ENCODE results near the gene TNRC6B. TPM values are rescaled to one million over a fixed set of nuclear protein-coding genes. Genes with fewer than 3 reads are reported as not detected.
"Not testable (repeated sequence)": the region's sequence is repeated elsewhere in the genome, so short reads cannot be mapped to it uniquely, and the experiment has no call there.

Gene TNRC6B
- total and polyA plus RNA-seq, 2 of the 13 experiments (the other 11 are each of a cell fraction or from before 2014, with no cell fraction given), result 8.9 to 13.2 TPM

GRCh38 chr22:40310768-40311120 is 133.0 kb downstream of the TNRC6B start (continued):
- TF ChIP-seq FOXJ3 (CRISPR knock-in tag; IDR thresholded peaks at IDR 0.05; ENCODE audit: borderline replicate concordance) (no peak), ELK4 (CRISPR knock-in tag; IDR thresholded peaks at IDR 0.05; ENCODE audit: borderline replicate concordance) (no peak)
- TF ChIP-seq, protein P1, sequence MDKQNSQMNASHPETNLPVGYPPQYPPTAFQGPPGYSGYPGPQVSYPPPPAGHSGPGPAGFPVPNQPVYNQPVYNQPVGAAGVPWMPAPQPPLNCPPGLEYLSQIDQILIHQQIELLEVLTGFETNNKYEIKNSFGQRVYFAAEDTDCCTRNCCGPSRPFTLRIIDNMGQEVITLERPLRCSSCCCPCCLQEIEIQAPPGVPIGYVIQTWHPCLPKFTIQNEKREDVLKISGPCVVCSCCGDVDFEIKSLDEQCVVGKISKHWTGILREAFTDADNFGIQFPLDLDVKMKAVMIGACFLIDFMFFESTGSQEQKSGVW (CRISPR knock-in tag; IDR thresholded peaks at IDR 0.05; ENCODE audit: borderline replicate concordance), result no peak
- TF ChIP-seq, protein P2, sequence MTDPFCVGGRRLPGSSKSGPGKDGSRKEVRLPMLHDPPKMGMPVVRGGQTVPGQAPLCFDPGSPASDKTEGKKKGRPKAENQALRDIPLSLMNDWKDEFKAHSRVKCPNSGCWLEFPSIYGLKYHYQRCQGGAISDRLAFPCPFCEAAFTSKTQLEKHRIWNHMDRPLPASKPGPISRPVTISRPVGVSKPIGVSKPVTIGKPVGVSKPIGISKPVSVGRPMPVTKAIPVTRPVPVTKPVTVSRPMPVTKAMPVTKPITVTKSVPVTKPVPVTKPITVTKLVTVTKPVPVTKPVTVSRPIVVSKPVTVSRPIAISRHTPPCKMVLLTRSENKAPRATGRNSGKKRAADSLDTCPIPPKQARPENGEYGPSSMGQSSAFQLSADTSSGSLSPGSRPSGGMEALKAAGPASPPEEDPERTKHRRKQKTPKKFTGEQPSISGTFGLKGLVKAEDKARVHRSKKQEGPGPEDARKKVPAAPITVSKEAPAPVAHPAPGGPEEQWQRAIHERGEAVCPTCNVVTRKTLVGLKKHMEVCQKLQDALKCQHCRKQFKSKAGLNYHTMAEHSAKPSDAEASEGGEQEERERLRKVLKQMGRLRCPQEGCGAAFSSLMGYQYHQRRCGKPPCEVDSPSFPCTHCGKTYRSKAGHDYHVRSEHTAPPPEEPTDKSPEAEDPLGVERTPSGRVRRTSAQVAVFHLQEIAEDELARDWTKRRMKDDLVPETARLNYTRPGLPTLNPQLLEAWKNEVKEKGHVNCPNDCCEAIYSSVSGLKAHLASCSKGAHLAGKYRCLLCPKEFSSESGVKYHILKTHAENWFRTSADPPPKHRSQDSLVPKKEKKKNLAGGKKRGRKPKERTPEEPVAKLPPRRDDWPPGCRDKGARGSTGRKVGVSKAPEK (CRISPR knock-in tag; IDR thresholded peaks at IDR 0.05; ENCODE audit: borderline replicate concordance), result no peak

GRCh38 chr22:40311646-40312045 is 133.9 kb downstream of the TNRC6B start:
- H3K4me3 ChIP-seq (replicated peaks in 1 of 3; ENCODE audit: insufficient read depth in 1 of 3, low read depth in 2 of 3, low read length in 3 of 3); H3K4me1 ChIP-seq (ENCODE audit: insufficient read depth, low read length); BruUV-seq (replicated peaks); H4K20me1 ChIP-seq (ENCODE audit: insufficient read depth, low read length); H3K27me3 ChIP-seq (ENCODE audit: control insufficient read depth in 1 of 2, insufficient read depth in 2 of 2, low read length in 2 of 2); intact Hi-C loops (cut with micrococcal nuclease; ENCODE audit: unreplicated experiment); in situ Hi-C loops (cut with HindIII; ENCODE audit: extremely low pct_ligation_motif_present, low pct_unique_long_range_greater_than_20kb); H3K27ac ChIP-seq (ENCODE audit: extremely low read length, insufficient read depth, low read length); DNase-seq (ENCODE audit: low spot score); H3K9me3 ChIP-seq (ENCODE audit: low read length); FAIRE-seq; H2AFZ ChIP-seq (ENCODE audit: low read length); ATAC-seq; H3K9ac ChIP-seq (ENCODE audit: insufficient read depth, low read depth, low read length); H3K4me2 ChIP-seq (ENCODE audit: low read depth, low read length); POLR2A ChIA-PET; CTCF ChIA-PET (ENCODE audit: low intra/inter-chr PET ratio, low total read pairs); H3K79me2 ChIP-seq (ENCODE audit: insufficient read depth, low read length): not testable (repeated sequence)
- 98% methylated on average over 12 of the region's 12 CpGs for WGBS (ENCODE audit: low lambda C conversion rate)
- H3K36me3 ChIP-seq (replicated peaks in 1 of 2; ENCODE audit: control insufficient read depth in 1 of 2, insufficient read depth in 2 of 2, low read length in 2 of 2), result peaks cover 24 to 87% of the 10 kb centered on the region in 2 experiments
